GM12891 (cell line): ENCODE data around the gene CARM1.

ENCODE experiments used
- PAX5 ChIP-seq: IDR thresholded peaks from 2 replicates; pipeline ENCODE4 v1.6.1; 2011; ENCODE audit warnings: low read length, moderate library complexity, mild to moderate bottlenecking; ENCODE audit not compliant: insufficient read depth, severe bottlenecking
- POLR2A ChIP-seq: IDR thresholded peaks from 2 replicates; pipeline ENCODE4 v1.6.1; 2011; ENCODE audit warnings: low read depth, low read length, control low read depth
- POLR2AphosphoS5 ChIP-seq: IDR thresholded peaks from 2 replicates; pipeline ENCODE4 v1.6.1; 2011; ENCODE audit warnings: low read depth, low read length, control low read depth
- POU2F2 ChIP-seq: IDR thresholded peaks from 2 replicates; pipeline ENCODE4 v1.6.1; 2011; ENCODE audit warnings: low read depth, mild to moderate bottlenecking, control low read depth, low read length, moderate library complexity
- SPI1 ChIP-seq: IDR thresholded peaks from 2 replicates; pipeline ENCODE4 v1.6.1; 2011; ENCODE audit warnings: low read depth, low read length, control low read depth
- TAF1 ChIP-seq: IDR thresholded peaks from 2 replicates; pipeline ENCODE4 v1.6.1; 2011; ENCODE audit warnings: low read depth, low read length, control low read depth

GRCh38 chr19:10870501-10870954, 825 bp upstream of the CARM1 start:
- TF ChIP-seq POLR2A (no peak), TAF1 (no peak), POLR2AphosphoS5 (no peak), PAX5 (no peak), SPI1 (no peak), POU2F2 (no peak)
